Chondrocyte (in vitro differentiated cells): Measurements from ENCODE around the gene PPP1R27. TPM values are rescaled to one million over a fixed set of nuclear protein-coding genes. Genes with fewer than 3 reads are reported as not detected.

Experiments
- DNase-seq: peaks from one replicate; pipeline ENCODE4 v3.0.0; 2021; ENCODE audit warnings: mixed read lengths, low spot score
- H3K27ac Mint-ChIP-seq: one replicate; pipeline ENCODE4 v1.8.0; 2021; ENCODE audit warnings: mild to moderate bottlenecking, moderate library complexity, mixed read lengths; ENCODE audit not compliant: unreplicated experiment
- H3K27me3 Mint-ChIP-seq: 2 replicates; pipeline ENCODE4 v1.8.0; 2021; ENCODE audit warnings: low read depth, mixed read lengths
- H3K36me3 Mint-ChIP-seq: 2 replicates; pipeline ENCODE4 v1.8.0; 2021; ENCODE audit warnings: low read depth, mixed read lengths
- H3K4me1 Mint-ChIP-seq: 2 replicates; pipeline ENCODE4 v1.8.0; 2021; ENCODE audit warnings: low read depth, mild to moderate bottlenecking, mixed read lengths
- H3K4me3 Mint-ChIP-seq: one replicate; pipeline ENCODE4 v1.8.0; 2021; ENCODE audit warnings: mild to moderate bottlenecking, moderate library complexity, mixed read lengths; ENCODE audit not compliant: unreplicated experiment
- H3K9me3 Mint-ChIP-seq: 2 replicates; pipeline ENCODE4 v1.8.0; 2021; ENCODE audit warnings: low read depth, mixed read lengths
- CTCF ChIP-seq: fragments of 200-600 bp; sonication (generic); IDR thresholded peaks from 2 replicates; pipeline ENCODE4 v1.5.0; 2021; ENCODE audit warnings: antibody characterized with exemption, mild to moderate bottlenecking, moderate library complexity
- total RNA-seq: library from RNA; stranded (reverse); gene quantifications from 3 replicates; pipeline ENCODE4 v1.2.1, GENCODE V29; 2021

PPP1R27 gene
- total RNA-seq, 1 donor from 2014 or later = not detected

- no peak for TF ChIP-seq CTCF
- DNase-seq = no peak
- Mint-ChIP-seq H3K27me3 (no peaks in the 10 kb centered on the region), H3K4me1 (no peaks in the 10 kb centered on the region), H3K36me3 (peaks cover 5% of the 10 kb centered on the region), H3K9me3 (no peaks in the 10 kb centered on the region), H3K4me3 (no peak overlapping the region), H3K27ac (no peak overlapping the region)
Observed at GRCh38 chr17:81839301-81839700, 4.5 kb upstream of the PPP1R27 start.

GRCh38 chr17:81838753-81839255 lies 4.0 kb upstream of the PPP1R27 start:
- peaks cover 3% of the 10 kb centered on the region for H3K36me3 Mint-ChIP-seq
- H3K27me3 Mint-ChIP-seq = no peaks in the 10 kb centered on the region
- no peak overlapping the region for H3K27ac Mint-ChIP-seq
- H3K4me3 Mint-ChIP-seq = no peak overlapping the region
- no peaks in the 10 kb centered on the region for H3K9me3 Mint-ChIP-seq
- no peak for TF ChIP-seq CTCF
- peak; percentile 90 for DNase-seq
- peaks cover 3% of the 10 kb centered on the region for H3K4me1 Mint-ChIP-seq

GRCh38 chr17:81837641-81838040 lies 2.8 kb upstream of the PPP1R27 start:
- Mint-ChIP-seq H3K27ac (no peak overlapping the region), H3K4me3 (no peak overlapping the region), H3K36me3 (no peaks in the 10 kb centered on the region)

GRCh38 chr17:81833921-81834830 lies 674 bp downstream of the PPP1R27 start:
- Mint-ChIP-seq H3K27me3 (no peaks in the 10 kb centered on the region), H3K9me3 (no peaks in the 10 kb centered on the region), H3K4me3 (peak overlapping the region; percentile 79), H3K27ac (peak overlapping the region; percentile 88), H3K36me3 (no peaks in the 10 kb centered on the region), H3K4me1 (peaks cover 28% of the 10 kb centered on the region)
- no peak for TF ChIP-seq CTCF
- DNase-seq = no peak

More at GRCh38 chr17:81837641-81838040, 2.8 kb upstream of the PPP1R27 start:
- TF ChIP-seq CTCF = no peak
- Mint-ChIP-seq H3K27me3 (no peaks in the 10 kb centered on the region), H3K4me1 (peaks cover 5% of the 10 kb centered on the region), H3K9me3 (no peaks in the 10 kb centered on the region)
- DNase-seq = no peak

- no peaks in the 10 kb centered on the region for H3K9me3 Mint-ChIP-seq
- H3K4me1 Mint-ChIP-seq = peaks cover 30% of the 10 kb centered on the region
- H3K4me3 Mint-ChIP-seq = peak within 1 kb of the TSS; percentile 92
- H3K36me3 Mint-ChIP-seq = no peaks in the 10 kb centered on the region
- TF ChIP-seq CTCF = no peak
- DNase-seq = peak; percentile 98
- H3K27ac Mint-ChIP-seq = peak within 1 kb of the TSS; percentile 89
- H3K27me3 Mint-ChIP-seq = no peaks in the 10 kb centered on the region
Observed at GRCh38 chr17:81833160-81833920, 1.5 kb downstream of the PPP1R27 start, which contains the start of gene MCRIP1. Gene MCRIP1, minus strand, starts transcription at chr17:81833291. Its CDS starts 8,785 bp downstream, at chr17:81824506.
